ENCODE data around the gene GAPT. TPM values are rescaled to one million over a fixed set of nuclear protein-coding genes. Genes with fewer than 3 reads are reported as not detected.

The GAPT gene
- total RNA-seq, 6 experiments from 2014 or later = 0.07 to 0.74 (median 0.29) TPM; not detected in 2

DNA sequence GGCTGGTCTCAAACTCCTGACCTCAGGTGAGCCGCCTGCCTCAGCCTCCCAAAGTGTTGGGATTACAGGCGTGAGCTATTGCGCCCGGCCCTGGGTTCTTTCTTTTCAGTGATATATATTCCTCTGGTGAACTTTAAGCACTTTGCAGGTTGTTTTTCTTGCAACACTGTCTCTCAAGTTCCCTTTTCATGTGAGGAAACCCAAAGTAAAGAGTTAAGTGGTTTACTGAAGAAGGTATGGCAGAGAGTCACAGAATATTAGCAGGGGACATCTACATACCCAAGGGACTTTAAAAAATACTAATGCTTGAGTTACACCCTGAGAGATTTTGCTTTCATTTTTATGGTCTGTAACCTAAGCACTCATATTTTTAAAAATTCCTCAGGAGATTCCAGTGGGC lies 6.7 kb upstream of the GAPT start:
- 83% methylated on average over 4 of the region's 4 CpGs for WGBS (ENCODE audit: insufficient coverage, low coverage, low lambda C conversion rate, missing lambda C conversion rate)
- no peaks in the 10 kb centered on the region for H3K27me3 ChIP-seq
- intact Hi-C loops (cut with DNase I) = no loop called here
- no peaks in the 10 kb centered on the region for H3K36me3 ChIP-seq
- H3K9me3 ChIP-seq = peaks cover 0 to 3% (median 0%) of the 10 kb centered on the region in 4 donors
- no peak overlapping the region for H3K4me3 ChIP-seq
- no peaks in the 10 kb centered on the region for H3K4me1 ChIP-seq
- no peak overlapping the region for H3K27ac ChIP-seq
- TF ChIP-seq POLR2A (IDR thresholded peaks at IDR 0.05) (no peak), CTCF (IDR thresholded peaks at IDR 0.05) (no peak)
- DNase-seq = no peak
- no peak for ATAC-seq

DNA sequence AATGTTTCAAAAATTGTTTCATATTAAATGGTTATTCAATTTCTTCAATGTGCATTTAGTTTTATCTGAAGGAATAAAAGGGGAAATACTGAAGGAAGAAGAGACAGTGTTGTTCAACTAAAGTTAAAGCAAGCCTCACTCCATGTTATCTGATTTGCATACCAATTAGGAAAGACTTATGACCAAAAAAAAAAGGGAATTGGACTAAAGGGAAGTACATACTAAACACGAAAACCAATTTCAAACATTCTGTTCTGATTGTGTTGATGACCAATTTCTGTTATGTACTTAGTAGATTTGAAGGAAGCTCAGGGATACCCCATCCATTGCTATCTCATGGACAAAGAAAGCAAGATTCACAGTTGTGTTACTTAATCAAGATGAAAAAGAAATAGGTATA lies 4.9 kb upstream of the GAPT start:
- intact Hi-C loops (cut with DNase I) = no loop called here
- ATAC-seq = no peak
- 50% methylated on average over 1 of the region's 1 CpG for WGBS (ENCODE audit: insufficient coverage, low coverage, low lambda C conversion rate, missing lambda C conversion rate)
- H3K27me3 ChIP-seq = no peaks in the 10 kb centered on the region
- no peak overlapping the region for H3K4me3 ChIP-seq
- H3K9me3 ChIP-seq = peaks cover 0 to 3% (median 0%) of the 10 kb centered on the region in 4 donors
- no peak for DNase-seq
- no peaks in the 10 kb centered on the region for H3K36me3 ChIP-seq
- TF ChIP-seq POLR2A (IDR thresholded peaks at IDR 0.05) (no peak), CTCF (IDR thresholded peaks at IDR 0.05) (no peak)
- no peak overlapping the region for H3K27ac ChIP-seq
- H3K4me1 ChIP-seq = no peaks in the 10 kb centered on the region

GRCh38 chr5:58490402-58491050 lies 709 bp upstream of the GAPT start:
- Histone ChIP-seq H3K4me1 (no peaks in the 10 kb centered on the region), H3K27ac (no peak overlapping the region), H3K36me3 (no peaks in the 10 kb centered on the region), H3K4me3 (no peak overlapping the region), H3K27me3 (no peaks in the 10 kb centered on the region), H3K9me3 (peaks cover 0 to 3% (median 0%) of the 10 kb centered on the region in 4 donors)
- 49% methylated on average over 3 of the region's 4 CpGs for WGBS (ENCODE audit: insufficient coverage, low coverage, low lambda C conversion rate, missing lambda C conversion rate)
- intact Hi-C loops (cut with DNase I) = loop anchor here in 1 of 2 donors (10.0 kb wide), 1 partner anchor 324 kb away; no protein-coding TSS in a partner anchor
- ATAC-seq (no peak), DNase-seq (no peak)
- no peak for TF ChIP-seq CTCF (IDR thresholded peaks at IDR 0.05)

GRCh38 chr5:58493141-58493540 lies 1.9 kb downstream of the GAPT start:
- intact Hi-C loops (cut with DNase I) = loop anchor here in 1 of 2 donors (10.0 kb wide), 1 partner anchor 322 kb away; no protein-coding TSS in a partner anchor
- Histone ChIP-seq H3K27ac (no peak overlapping the region), H3K4me3 (no peak overlapping the region), H3K9me3 (peaks cover 0 to 2% (median 0%) of the 10 kb centered on the region in 4 donors), H3K36me3 (no peaks in the 10 kb centered on the region), H3K4me1 (no peaks in the 10 kb centered on the region), H3K27me3 (no peaks in the 10 kb centered on the region)
- TF ChIP-seq POLR2A (IDR thresholded peaks at IDR 0.05) (no peak), CTCF (IDR thresholded peaks at IDR 0.05) (no peak)
- DNase-seq (no peak), ATAC-seq (no peak)
